Measurements from ENCODE around the gene AMTN. TPM values are rescaled to one million over a fixed set of nuclear protein-coding genes. Genes with fewer than 3 reads are reported as not detected.
A peak's percentile ranks its signal among the peaks of the same experiment; 100 is the strongest.

Gene AMTN
- total RNA-seq, 4 donors from 2014 or later = 1.2 TPM; not detected in 3

GRCh38 chr4:70504733-70505132, 13.6 kb upstream of the AMTN start:
- no peak for TF ChIP-seq POLR2AphosphoS5 (IDR thresholded peaks at IDR 0.05)
- no peak for TF ChIP-seq EP300 (IDR thresholded peaks at IDR 0.05)
- TF ChIP-seq POLR2A (IDR thresholded peaks at IDR 0.05) = no peak
- no peak for TF ChIP-seq CTCF (IDR thresholded peaks at IDR 0.05)
- peaks cover 17% of the 10 kb centered on the region for H3K27me3 ChIP-seq
- no peaks in the 10 kb centered on the region for H3K4me1 ChIP-seq
- H3K27ac ChIP-seq = no peak overlapping the region
- H3K4me3 ChIP-seq = no peak overlapping the region
- no peaks in the 10 kb centered on the region for H3K36me3 ChIP-seq
- no peaks in the 10 kb centered on the region for H3K9me3 ChIP-seq
- ATAC-seq = no peak
- 48 to 49% methylated on average over 4 of the region's 4 CpGs for WGBS, 2 donors (ENCODE audit: low coverage in 1 of 2)

GRCh38 chr4:70505151-70505748, 13.1 kb upstream of the AMTN start:
- Histone ChIP-seq H3K27ac (no peak overlapping the region), H3K4me1 (no peaks in the 10 kb centered on the region), H3K36me3 (no peaks in the 10 kb centered on the region), H3K4me3 (no peak overlapping the region), H3K27me3 (peaks cover 17% of the 10 kb centered on the region), H3K9me3 (no peaks in the 10 kb centered on the region)
- WGBS, 2 donors (ENCODE audit: low coverage in 1 of 2) = 1 to 3% methylated on average over 7 of the region's 7 CpGs
- ATAC-seq = no peak
- TF ChIP-seq POLR2A (IDR thresholded peaks at IDR 0.05) = no peak
- TF ChIP-seq CTCF (IDR thresholded peaks at IDR 0.05) = peak; percentile 51 to 83 (median 68)
- no peak for TF ChIP-seq EP300 (IDR thresholded peaks at IDR 0.05)
- TF ChIP-seq POLR2AphosphoS5 (IDR thresholded peaks at IDR 0.05) = no peak

- H3K27ac ChIP-seq = no peak overlapping the region
- no peaks in the 10 kb centered on the region for H3K9me3 ChIP-seq
- no peak for ATAC-seq
- TF ChIP-seq EP300 (IDR thresholded peaks at IDR 0.05) (no peak), CTCF (IDR thresholded peaks at IDR 0.05) (no peak), POLR2A (IDR thresholded peaks at IDR 0.05) (no peak), POLR2AphosphoS5 (IDR thresholded peaks at IDR 0.05) (no peak)
- H3K36me3 ChIP-seq = no peaks in the 10 kb centered on the region
- peaks cover 17% of the 10 kb centered on the region for H3K27me3 ChIP-seq
- H3K4me3 ChIP-seq = no peak overlapping the region
- WGBS, 2 donors (ENCODE audit: low coverage in 1 of 2) = 29 to 30% methylated on average over 1 of the region's 1 CpG
- no peaks in the 10 kb centered on the region for H3K4me1 ChIP-seq
These were observed 9.6 kb upstream of the AMTN start for GRCh38 chr4:70508801-70509200.

- Histone ChIP-seq H3K36me3 (no peaks in the 10 kb centered on the region), H3K27me3 (peaks cover 14% of the 10 kb centered on the region), H3K4me3 (no peak overlapping the region), H3K9me3 (no peaks in the 10 kb centered on the region), H3K4me1 (no peaks in the 10 kb centered on the region), H3K27ac (no peak overlapping the region)
- 83 to 95% methylated on average over 3 of the region's 3 CpGs for WGBS, 2 donors (ENCODE audit: low coverage in 1 of 2)
- no peak for ATAC-seq
- TF ChIP-seq CTCF (IDR thresholded peaks at IDR 0.05) (no peak), EP300 (IDR thresholded peaks at IDR 0.05) (no peak), POLR2A (IDR thresholded peaks at IDR 0.05) (no peak), POLR2AphosphoS5 (IDR thresholded peaks at IDR 0.05) (no peak)
These were observed 7.0 kb upstream of the AMTN start for GRCh38 chr4:70511365-70511764.

Data from gastroesophageal sphincter (tissue), 4 donors.